UCSD-AML1 (cell line): ENCODE data around the gene ALDH1A2.
"Not testable (repeated sequence)": the region's sequence is repeated elsewhere in the genome, so short reads cannot be mapped to it uniquely, and the experiment has no call there.

Experiments used
- DNase-seq: peaks from one replicate; lab custom pipeline; 2025; ENCODE audit not compliant: unreplicated experiment; lab: John Stamatoyannopoulos, UW

ALDH1A2 gene

GRCh38 chr15:58043192-58043903 is 22.2 kb downstream of the ALDH1A2 start:
- peak; percentile 18 for DNase-seq

GRCh38 chr15:58042006-58042405 is 23.5 kb downstream of the ALDH1A2 start:
- no peak for DNase-seq

DNA sequence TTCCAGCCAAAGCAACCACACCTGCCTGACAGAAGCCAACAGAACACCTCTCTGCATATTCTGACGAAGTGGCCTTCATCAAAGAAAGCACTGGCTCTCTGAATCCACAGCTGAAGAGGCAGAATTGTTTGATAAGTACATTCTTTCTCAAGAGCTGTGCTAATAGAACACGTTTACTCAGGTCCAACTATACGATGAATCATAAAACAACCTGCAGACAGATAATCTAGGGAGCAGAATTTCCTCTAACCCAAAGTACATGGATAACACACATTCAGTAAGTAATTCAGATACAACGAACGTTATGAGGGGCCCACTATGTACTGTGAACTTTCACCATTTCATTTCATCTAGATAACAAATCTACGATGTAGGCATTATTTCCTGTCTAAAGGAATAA is 25.4 kb downstream of the ALDH1A2 start:
- no peak for DNase-seq

GRCh38 chr15:58039079-58040035 is 26.2 kb downstream of the ALDH1A2 start:
- no peak for DNase-seq

DNA sequence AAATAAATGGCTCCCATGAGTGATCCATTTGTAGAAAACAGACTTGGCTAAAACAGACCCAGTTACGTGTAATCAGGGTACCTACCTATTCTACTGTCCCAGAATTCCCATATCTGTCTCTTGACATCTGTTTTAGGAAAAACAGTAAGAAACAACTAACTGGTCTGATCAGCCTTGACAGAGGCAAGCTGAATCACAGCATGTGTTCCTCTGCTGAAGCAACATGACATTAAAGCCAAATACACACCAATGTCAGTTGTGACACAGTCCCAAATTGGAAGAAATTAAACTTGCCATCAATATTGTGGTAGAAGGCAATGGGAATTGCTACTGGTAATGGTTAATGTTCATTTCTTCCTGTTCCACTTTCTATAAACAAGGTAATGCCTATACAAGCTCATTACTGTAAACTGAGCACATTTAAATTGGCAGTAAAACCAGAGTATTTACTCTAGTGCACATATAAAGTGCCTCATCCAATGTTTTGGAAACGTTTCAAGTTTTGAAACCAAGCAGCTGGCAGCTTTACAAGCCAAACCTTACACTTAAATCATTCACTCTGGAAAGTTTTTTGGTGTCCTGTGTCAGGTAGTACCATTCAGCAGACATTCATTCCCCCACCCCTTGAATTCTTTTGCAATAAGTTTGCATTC is 27.0 kb downstream of the ALDH1A2 start:
- DNase-seq: no peak

GRCh38 chr15:58037723-58038301 is 27.7 kb downstream of the ALDH1A2 start:
- DNase-seq: no peak

DNA sequence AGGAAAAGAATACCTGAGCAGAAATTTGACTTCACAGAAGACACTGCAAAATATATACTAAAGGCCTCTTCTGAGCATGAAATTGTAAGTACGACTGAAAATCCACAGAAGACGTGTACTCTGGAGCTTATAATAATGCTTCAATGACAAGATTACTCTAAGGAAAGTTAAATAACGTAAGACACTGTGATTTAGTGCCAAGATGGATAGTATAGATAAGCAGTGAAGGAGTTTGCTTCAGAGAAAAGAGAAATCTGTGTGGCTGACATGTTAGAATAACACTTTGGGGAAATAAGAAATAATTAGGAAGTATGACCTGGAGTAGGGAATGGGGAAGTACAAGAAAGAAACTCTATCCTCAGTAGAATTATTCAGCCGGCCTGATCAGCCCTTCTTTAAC is 28.9 kb downstream of the ALDH1A2 start:
- DNase-seq: no peak

GRCh38 chr15:58028392-58028791 is 37.1 kb downstream of the ALDH1A2 start:
- not testable (repeated sequence) for DNase-seq

GRCh38 chr15:58026552-58026951 is 39.0 kb downstream of the ALDH1A2 start:
- no peak for DNase-seq

- no peak for DNase-seq
These were observed 39.5 kb downstream of the ALDH1A2 start for GRCh38 chr15:58026051-58026450.

DNA sequence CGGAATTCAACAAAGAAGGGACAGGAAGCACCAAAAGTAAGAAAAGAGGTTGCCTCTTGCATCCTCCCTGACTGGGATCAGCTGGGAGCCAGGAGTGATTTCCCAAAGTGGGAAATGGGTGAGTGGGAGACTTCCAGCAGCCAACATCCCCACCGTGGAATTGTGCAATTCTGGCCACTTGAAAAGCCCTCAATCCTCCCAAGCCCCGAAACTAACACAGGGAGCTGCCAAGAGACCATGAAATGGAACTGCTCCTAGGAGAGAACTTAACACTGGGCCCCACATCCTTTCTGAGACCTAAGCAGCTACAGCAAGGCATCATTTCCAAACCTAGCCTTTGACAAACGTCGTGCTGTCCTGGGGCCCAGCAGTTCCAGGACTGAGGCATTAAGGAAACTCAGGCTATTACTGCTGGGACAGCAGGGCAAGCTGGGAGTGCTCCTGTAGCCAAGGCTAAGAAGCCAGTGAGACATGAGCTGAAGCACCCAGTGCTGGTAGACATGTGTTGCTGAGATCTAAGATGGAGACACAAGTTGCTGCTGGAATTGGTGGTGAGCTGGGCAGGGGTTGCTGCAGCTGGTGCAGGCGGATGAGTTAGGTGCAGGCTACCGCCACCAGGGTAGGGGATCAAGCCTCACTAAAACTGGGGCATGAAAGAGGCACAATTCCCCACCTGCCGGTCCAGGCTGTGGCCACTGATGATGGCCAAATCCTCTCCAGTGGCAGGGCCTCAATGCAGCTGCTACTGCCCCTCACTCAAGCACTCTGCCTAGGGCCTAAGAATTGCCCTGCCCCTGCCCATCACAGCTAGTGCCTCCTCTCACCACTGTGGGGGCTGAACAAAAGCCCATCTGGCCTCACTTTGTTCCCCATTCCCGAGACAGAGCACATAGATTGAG is 43.9 kb downstream of the ALDH1A2 start:
- DNase-seq: no peak

- DNase-seq: no peak
These were observed 45.8 kb downstream of the ALDH1A2 start for GRCh38 chr15:58019503-58020376.

DNA sequence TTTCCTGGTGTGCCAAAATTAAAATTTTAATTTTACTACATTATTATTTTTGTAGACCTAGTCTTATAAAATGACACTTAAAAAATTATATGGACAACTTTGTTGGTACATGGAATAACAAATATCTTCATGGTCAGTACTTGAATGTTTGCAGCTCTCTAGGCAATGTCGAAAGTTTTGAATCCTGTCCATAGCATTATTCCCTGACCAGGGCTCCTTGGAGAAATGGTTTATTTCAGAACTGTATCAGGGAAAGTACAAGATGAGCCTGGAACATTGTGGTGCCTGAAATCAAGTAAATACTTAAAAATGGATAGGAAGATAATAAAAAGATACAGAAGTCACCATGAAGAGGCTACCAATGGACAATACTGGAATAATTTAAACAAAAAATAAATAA is 47.6 kb downstream of the ALDH1A2 start:
- no peak for DNase-seq

DNA sequence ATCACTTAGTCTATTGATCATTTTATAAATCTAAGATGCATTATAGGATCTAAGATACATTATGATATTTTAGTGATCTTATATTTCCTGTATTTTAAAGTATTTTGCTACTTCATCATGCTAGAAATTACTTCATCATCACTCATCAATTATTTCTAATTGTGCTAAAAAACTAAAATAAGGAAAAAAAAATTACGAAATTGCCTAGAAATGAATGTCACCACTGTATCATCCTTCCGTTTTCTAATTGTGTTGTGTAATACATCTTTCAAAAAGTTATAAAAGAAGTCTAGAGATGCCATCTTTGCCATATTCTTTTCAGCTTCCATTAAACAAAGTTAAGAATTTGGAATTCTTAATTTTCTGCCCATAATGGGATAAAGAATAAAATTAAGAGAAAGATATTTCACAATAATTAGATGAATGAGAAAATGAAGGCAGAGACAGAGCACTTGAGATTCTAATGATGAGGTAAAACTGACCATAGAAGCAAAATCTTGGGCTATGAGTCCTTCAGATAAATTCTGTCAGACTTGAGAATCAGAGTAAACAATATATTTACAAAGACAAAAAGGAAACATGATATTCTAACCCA is 48.8 kb downstream of the ALDH1A2 start:
- DNase-seq: no peak

DNA sequence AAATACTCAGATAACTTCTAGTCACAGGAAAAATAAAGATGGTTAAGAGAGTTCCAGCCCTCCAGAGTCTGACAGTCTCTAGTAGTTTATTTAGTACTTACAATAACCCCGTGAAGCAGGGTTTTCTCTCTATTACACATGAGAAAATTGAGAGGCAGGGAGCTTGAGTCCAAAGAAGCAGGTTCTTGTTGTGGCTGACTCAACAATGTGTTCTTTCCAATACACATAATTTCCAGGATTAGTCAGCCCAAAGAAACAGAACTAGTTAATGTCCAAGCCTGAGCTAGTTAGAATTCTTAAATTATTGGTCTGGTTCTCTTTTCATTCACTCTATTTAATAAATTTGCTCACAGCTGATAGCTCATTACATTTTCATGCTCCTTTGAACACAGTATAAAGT is 49.9 kb downstream of the ALDH1A2 start:
- no peak for DNase-seq

DNA sequence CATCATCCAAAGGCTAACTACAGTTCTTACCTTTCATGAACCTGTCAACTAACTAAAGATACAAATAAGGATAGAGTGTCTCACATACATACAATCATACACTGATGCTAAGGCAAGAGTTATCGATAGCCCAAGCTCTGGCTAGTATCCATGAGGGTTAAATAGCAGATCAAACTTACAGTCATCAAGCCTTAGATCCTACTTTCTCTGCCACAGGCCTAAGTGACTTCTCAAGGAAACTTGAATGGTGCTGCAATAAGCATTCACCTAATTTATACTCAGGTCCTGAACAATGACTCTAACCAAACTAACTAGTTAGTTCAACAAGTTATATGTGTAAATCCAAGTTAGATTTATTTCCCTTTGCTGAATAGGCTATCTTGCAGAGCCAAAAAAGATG is 51.0 kb downstream of the ALDH1A2 start:
- DNase-seq: no peak

- DNase-seq: no peak
These were observed 51.5 kb downstream of the ALDH1A2 start for GRCh38 chr15:58014040-58014439.

GRCh38 chr15:58010983-58011382 is 54.5 kb downstream of the ALDH1A2 start:
- no peak for DNase-seq

DNA sequence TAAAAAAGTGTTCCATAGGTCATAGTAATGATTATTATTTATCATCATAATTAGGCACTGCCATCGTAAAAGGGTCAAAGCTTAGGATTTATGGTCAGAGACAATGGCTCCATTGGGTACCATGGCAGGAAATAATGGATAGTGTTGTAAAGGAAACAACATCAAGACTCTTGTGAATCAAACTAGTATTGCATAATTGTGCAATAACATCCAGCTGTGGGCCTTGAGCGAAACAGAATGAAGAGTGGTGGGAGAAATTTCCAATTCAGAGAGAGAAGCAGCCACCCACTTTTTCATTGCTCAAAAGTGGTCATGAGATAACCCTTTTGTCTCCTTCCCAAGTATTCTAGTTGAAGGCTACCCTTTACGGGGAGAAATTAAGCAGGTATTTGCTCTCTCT is 61.7 kb downstream of the ALDH1A2 start:
- no peak for DNase-seq
